A673 (cell line): ENCODE measurements around the gene NTNG2. TPM values are rescaled to one million over a fixed set of nuclear protein-coding genes. Genes with fewer than 3 reads are reported as not detected.

Source experiments
- BruUV-seq: library from RNA; stranded (reverse); fragments of 400-500 nt; replicated peaks from 2 replicates; lab custom pipeline; 2021; lab: Mats Ljungman, UMichigan
- CTCF ChIA-PET: fragments of 300-600 bp; sonication (Branson Sonifier 250); formaldehyde crosslinking; loops from one replicate; lab custom pipeline; 2022; ENCODE audit warnings: antibody characterized with exemption; lab: Charles Lee
- POLR2A ChIA-PET: fragments of 300-600 bp; sonication (Branson Sonifier 250); formaldehyde crosslinking; loops from one replicate; lab custom pipeline; 2022; ENCODE audit warnings: antibody characterized with exemption; ENCODE audit not compliant: low non-redundant PET; lab: Charles Lee
- DNase-seq: peaks from one replicate; pipeline ENCODE4 v3.0.0-alpha.2; 2015; ENCODE audit warnings: low spot score
- H3K27ac ChIP-seq: fragments of 200-600 bp; sonication (generic); 2 replicates; pipeline ENCODE4 v1.5.1; 2016; ENCODE audit warnings: mixed run types, low read depth, mild to moderate bottlenecking, mixed read lengths, antibody characterized with exemption, low read length; ENCODE audit not compliant: poor library complexity, severe bottlenecking
- H3K27me3 ChIP-seq: fragments of 200-600 bp; sonication (generic); replicated peaks from 2 replicates; pipeline ENCODE4 v1.6.1; 2017; ENCODE audit warnings: mixed run types, low read depth, mild to moderate bottlenecking, mixed read lengths, antibody characterized with exemption, low read length; ENCODE audit not compliant: insufficient read depth, poor library complexity
- H3K36me3 ChIP-seq: fragments of 200-600 bp; sonication (generic); 2 replicates; pipeline ENCODE4 v1.6.1; 2016; ENCODE audit warnings: mixed run types, mild to moderate bottlenecking, mixed read lengths, antibody characterized with exemption, low read length; ENCODE audit not compliant: insufficient read depth, poor library complexity, severe bottlenecking
- H3K4me1 ChIP-seq: fragments of 200-600 bp; sonication (generic); 2 replicates; pipeline ENCODE4 v1.6.1; 2017; ENCODE audit warnings: mixed run types, mild to moderate bottlenecking, mixed read lengths, antibody characterized with exemption, low read length; ENCODE audit not compliant: insufficient read depth, poor library complexity, severe bottlenecking
- H3K4me3 ChIP-seq: fragments of 200-600 bp; sonication (generic); 2 replicates; pipeline ENCODE4 v1.5.1; 2016; ENCODE audit warnings: low read depth, mixed run types, mild to moderate bottlenecking, mixed read lengths, low read length; ENCODE audit not compliant: poor library complexity, severe bottlenecking
- H3K9me3 ChIP-seq: fragments of 200-600 bp; sonication (generic); 2 replicates; pipeline ENCODE4 v1.6.1; 2016; ENCODE audit warnings: mixed run types, low read depth, mild to moderate bottlenecking, mixed read lengths, antibody characterized with exemption, low read length; ENCODE audit not compliant: poor library complexity, severe bottlenecking
- CTCF ChIP-seq: fragments of 300-800, 200-600 bp; sonication (generic); conservative IDR thresholded peaks from 2 replicates; pipeline ENCODE4 v1.5.1; 2017; ENCODE audit warnings: low read depth, mild to moderate bottlenecking, antibody characterized with exemption, low read length, moderate library complexity, mixed read lengths
- EZH2 ChIP-seq: fragments of 200-600 bp; sonication (generic); IDR thresholded peaks from 2 replicates; pipeline ENCODE4 v1.6.1; 2017; ENCODE audit warnings: borderline replicate concordance, low read depth, mild to moderate bottlenecking, mixed read lengths, antibody characterized with exemption, low read length; ENCODE audit not compliant: poor library complexity, severe bottlenecking
- intact Hi-C: fragments of 100-400 bp; cut with micrococcal nuclease; formaldehyde crosslinking; loops from one replicate; pipeline ENCODE4 v1.10.0; 2022; ENCODE audit not compliant: unreplicated experiment
- total RNA-seq: library from RNA; stranded (reverse); gene quantifications from 2 replicates; pipeline ENCODE4 v1.2.3, GENCODE V29; 2021

The NTNG2 gene
- total RNA-seq, 1 experiment from 2014 or later = 1.5 TPM

GRCh38 chr9:132283165-132283564 lies 121.3 kb downstream of the NTNG2 start:
- no peak for TF ChIP-seq CTCF
- TF ChIP-seq EZH2 = no peak
- H3K4me1 ChIP-seq = no peaks in the 10 kb centered on the region
- H3K4me3 ChIP-seq = no peak overlapping the region
- intact Hi-C loops = no loop called here
- H3K9me3 ChIP-seq = no peaks in the 10 kb centered on the region
- H3K36me3 ChIP-seq = peaks cover 75% of the 10 kb centered on the region
- no peak for DNase-seq
- no peak overlapping the region for H3K27ac ChIP-seq
- H3K27me3 ChIP-seq = no peaks in the 10 kb centered on the region
- ChIA-PET CTCF (no interaction called here), POLR2A (no interaction called here)
- BruUV-seq = no TSS peak

GRCh38 chr9:132283863-132284262 lies 122.0 kb downstream of the NTNG2 start:
- no TSS peak for BruUV-seq
- H3K27me3 ChIP-seq = no peaks in the 10 kb centered on the region
- H3K9me3 ChIP-seq = no peaks in the 10 kb centered on the region
- no peak for DNase-seq
- no peaks in the 10 kb centered on the region for H3K4me1 ChIP-seq
- H3K27ac ChIP-seq = no peak overlapping the region
- CTCF ChIA-PET = no interaction called here
- peaks cover 77% of the 10 kb centered on the region for H3K36me3 ChIP-seq
- POLR2A ChIA-PET = interaction anchor here (0.6 kb wide), 1 partner anchor 183 kb away, joined by 3 read pairs; no protein-coding TSS in a partner anchor
- intact Hi-C loops = no loop called here
- TF ChIP-seq CTCF (no peak), EZH2 (no peak)
- H3K4me3 ChIP-seq = no peak overlapping the region

- TF ChIP-seq EZH2 = no peak
- no peak for TF ChIP-seq CTCF
- no peak for DNase-seq
- H3K4me1 ChIP-seq = no peaks in the 10 kb centered on the region
- intact Hi-C loops = no loop called here
- H3K27ac ChIP-seq = no peak overlapping the region
- BruUV-seq = no TSS peak
- H3K27me3 ChIP-seq = no peaks in the 10 kb centered on the region
- H3K36me3 ChIP-seq = peaks cover 59% of the 10 kb centered on the region
- no peak overlapping the region for H3K4me3 ChIP-seq
- ChIA-PET CTCF (no interaction called here), POLR2A (no interaction called here)
- H3K9me3 ChIP-seq = no peaks in the 10 kb centered on the region
Observed at GRCh38 chr9:132287256-132287760, 125.5 kb downstream of the NTNG2 start.
